GM23338 (cell line): ENCODE data around the gene STON2. TPM values are rescaled to one million over a fixed set of nuclear protein-coding genes. Genes with fewer than 3 reads are reported as not detected.

Source experiments
- ATAC-seq: fragments of 200-7000 bp; cut with Tn5 transposase; 3 replicates; pipeline ENCODE4 v1.9.1; 2020
- DNase-seq: peaks from one replicate; pipeline ENCODE4 v3.0.0-alpha.2; 2015; ENCODE audit warnings: low spot score
- H2AFZ ChIP-seq: fragments of 200-600 bp; sonication (generic); 2 replicates; pipeline ENCODE4 v1.8.0; 2016; ENCODE audit warnings: antibody characterized with exemption, mild to moderate bottlenecking, moderate library complexity
- H3F3A ChIP-seq: fragments of 200-600 bp; sonication (generic); replicated peaks from 2 replicates; pipeline ENCODE4 v1.8.0; 2017; ENCODE audit warnings: antibody characterized with exemption, mixed run types, low read depth
- H3K27ac ChIP-seq: fragments of 200-600 bp; sonication (generic); 2 replicates; pipeline ENCODE4 v1.6.1; 2016; ENCODE audit warnings: low read depth
- H3K27me3 ChIP-seq: fragments of 200-600 bp; sonication (generic); 2 replicates; pipeline ENCODE4 v1.8.0; 2016; ENCODE audit warnings: mild to moderate bottlenecking, mixed run types, moderate library complexity; ENCODE audit not compliant: insufficient read depth
- H3K36me3 ChIP-seq: fragments of 200-600 bp; sonication (generic); 2 replicates; pipeline ENCODE4 v1.8.0; 2016; ENCODE audit warnings: mild to moderate bottlenecking; ENCODE audit not compliant: insufficient read depth
- H3K4me1 ChIP-seq: fragments of 200-600 bp; sonication (generic); 2 replicates; pipeline ENCODE4 v1.8.0; 2016; ENCODE audit warnings: mild to moderate bottlenecking, moderate library complexity; ENCODE audit not compliant: insufficient read depth
- H3K4me2 ChIP-seq: fragments of 200-600 bp; sonication (generic); 2 replicates; pipeline ENCODE4 v1.7.1; 2017; ENCODE audit warnings: mixed run types
- H3K4me3 ChIP-seq: fragments of 200-600 bp; sonication (generic); 2 replicates; pipeline ENCODE4 v1.6.1; 2016; ENCODE audit warnings: mixed run types
- H3K79me2 ChIP-seq: fragments of 200-600 bp; sonication (generic); replicated peaks from 2 replicates; pipeline ENCODE4 v1.8.0; 2017; ENCODE audit warnings: mild to moderate bottlenecking; ENCODE audit not compliant: insufficient read depth
- H3K9me2 ChIP-seq: fragments of 200-600 bp; sonication (generic); 2 replicates; pipeline ENCODE4 v1.8.0; 2017; ENCODE audit not compliant: insufficient read depth
- H4K20me1 ChIP-seq: fragments of 200-600 bp; sonication (generic); replicated peaks from 2 replicates; pipeline ENCODE4 v1.8.0; 2017; ENCODE audit warnings: mild to moderate bottlenecking; ENCODE audit not compliant: insufficient read depth
- H3K27ac Mint-ChIP-seq: 2 replicates; pipeline ENCODE4 v1.8.0; 2020; ENCODE audit warnings: inconsistent platforms, mild to moderate bottlenecking, moderate library complexity, mixed read lengths
- H3K27me3 Mint-ChIP-seq: 3 replicates; pipeline ENCODE4 v1.8.0; 2022; ENCODE audit warnings: low read depth, mild to moderate bottlenecking, moderate library complexity, mixed read lengths, inconsistent platforms; ENCODE audit not compliant: insufficient read depth, poor library complexity
- H3K36me3 Mint-ChIP-seq: 3 replicates; pipeline ENCODE4 v1.8.0; 2021; ENCODE audit warnings: low read depth, mild to moderate bottlenecking, inconsistent platforms, moderate library complexity, mixed read lengths
- H3K4me1 Mint-ChIP-seq: 3 replicates; pipeline ENCODE4 v1.8.0; 2020; ENCODE audit warnings: mild to moderate bottlenecking, inconsistent platforms, mixed read lengths
- H3K4me3 Mint-ChIP-seq: 3 replicates; pipeline ENCODE4 v1.8.0; 2021; ENCODE audit warnings: moderate library complexity, mild to moderate bottlenecking, inconsistent platforms, mixed read lengths
- H3K9me3 Mint-ChIP-seq: 3 replicates; pipeline ENCODE4 v1.8.0; 2020; ENCODE audit warnings: moderate library complexity, mild to moderate bottlenecking, inconsistent platforms, mixed read lengths
- CREB1 ChIP-seq: fragments of 250-450 bp; sonication (Bioruptor Pico); IDR thresholded peaks from 2 replicates; pipeline ENCODE4 v1.5.0; 2020; ENCODE audit warnings: low read depth, mild to moderate bottlenecking, moderate library complexity
- JUNB ChIP-seq: IDR thresholded peaks from one replicate; pipeline ENCODE4 v1.6.1; 2016; ENCODE audit warnings: antibody characterized with exemption; ENCODE audit not compliant: unreplicated experiment
- POLR2AphosphoS5 ChIP-seq: IDR thresholded peaks from 2 replicates; pipeline ENCODE4 v1.6.1; 2016; ENCODE audit warnings: antibody characterized with exemption, low read depth
- ZNF114 ChIP-seq: fragments of 250-450 bp; sonication (Bioruptor Pico); IDR thresholded peaks from 2 replicates; pipeline ENCODE4 v1.5.0; 2020; ENCODE audit warnings: mild to moderate bottlenecking, moderate library complexity
- ZNF331 ChIP-seq: fragments of 250-450 bp; sonication (Bioruptor Pico); IDR thresholded peaks from 2 replicates; pipeline ENCODE4 v1.5.0; 2020; ENCODE audit warnings: low read depth, mild to moderate bottlenecking, moderate library complexity
- polyA plus RNA-seq: library from polyadenylated mRNA; unstranded; fragments of >200 nt; fragmentation: Nextera tagmentation; extraction: Ambion mirVana; gene quantifications from 2 replicates; pipeline ENCODE4 v1.2.1, GENCODE V29; 2016
- total RNA-seq: library from RNA; depleted of rRNA; stranded (reverse); fragments of >200 nt; shearing (Covaris generic); gene quantifications from 2 replicates; pipeline ENCODE4 v1.2.3, GENCODE V29; 2014
- TF ChIP-seq, protein P1 (sequence below): fragments of 250-450 bp; sonication (Bioruptor Pico); IDR thresholded peaks from 2 replicates; pipeline ENCODE4 v1.5.0; 2020; ENCODE audit warnings: mild to moderate bottlenecking, moderate library complexity
- TF ChIP-seq, protein P2 (sequence below): IDR thresholded peaks from one replicate; pipeline ENCODE4 v1.6.1; 2018; ENCODE audit warnings: antibody characterized with exemption; ENCODE audit not compliant: unreplicated experiment
- TF ChIP-seq, protein P3 (sequence below), 2 experiments: fragments of 200-600 bp in 1 of 2; sonication (generic) in 1 of 2; conservative IDR thresholded peaks; 2 replicates each; pipeline versions ENCODE4 v1.5.1 to v1.6.1; 2016 to 2017; ENCODE audit warnings: antibody characterized with exemption in 2 of 2, low read depth in 2 of 2, mild to moderate bottlenecking in 2 of 2, moderate library complexity in 1 of 2

Gene STON2
- total and polyA plus RNA-seq, 2 experiments from 2014 or later, result 8.2 to 71.0 TPM

DNA sequence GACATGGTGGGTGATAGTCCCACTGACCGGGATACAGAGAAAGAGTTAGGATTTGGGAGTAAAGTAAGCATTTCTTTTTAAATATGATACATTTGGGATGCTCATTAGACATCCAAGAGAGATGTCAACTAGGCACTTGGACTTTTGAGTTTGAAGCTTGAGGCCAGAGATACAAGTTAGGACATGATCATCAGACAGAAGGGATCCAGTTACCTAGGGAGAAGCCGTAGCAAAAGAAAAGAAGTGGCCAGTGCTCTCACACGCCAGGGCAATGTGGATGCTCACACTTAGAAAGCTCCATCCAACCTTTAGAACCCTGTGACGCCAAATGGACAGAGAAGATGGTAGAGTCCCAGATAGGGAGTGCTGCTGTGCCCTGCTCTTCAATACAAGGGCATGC, 14.0 kb upstream of the STON2 start (continued):
- TF ChIP-seq, protein P1, sequence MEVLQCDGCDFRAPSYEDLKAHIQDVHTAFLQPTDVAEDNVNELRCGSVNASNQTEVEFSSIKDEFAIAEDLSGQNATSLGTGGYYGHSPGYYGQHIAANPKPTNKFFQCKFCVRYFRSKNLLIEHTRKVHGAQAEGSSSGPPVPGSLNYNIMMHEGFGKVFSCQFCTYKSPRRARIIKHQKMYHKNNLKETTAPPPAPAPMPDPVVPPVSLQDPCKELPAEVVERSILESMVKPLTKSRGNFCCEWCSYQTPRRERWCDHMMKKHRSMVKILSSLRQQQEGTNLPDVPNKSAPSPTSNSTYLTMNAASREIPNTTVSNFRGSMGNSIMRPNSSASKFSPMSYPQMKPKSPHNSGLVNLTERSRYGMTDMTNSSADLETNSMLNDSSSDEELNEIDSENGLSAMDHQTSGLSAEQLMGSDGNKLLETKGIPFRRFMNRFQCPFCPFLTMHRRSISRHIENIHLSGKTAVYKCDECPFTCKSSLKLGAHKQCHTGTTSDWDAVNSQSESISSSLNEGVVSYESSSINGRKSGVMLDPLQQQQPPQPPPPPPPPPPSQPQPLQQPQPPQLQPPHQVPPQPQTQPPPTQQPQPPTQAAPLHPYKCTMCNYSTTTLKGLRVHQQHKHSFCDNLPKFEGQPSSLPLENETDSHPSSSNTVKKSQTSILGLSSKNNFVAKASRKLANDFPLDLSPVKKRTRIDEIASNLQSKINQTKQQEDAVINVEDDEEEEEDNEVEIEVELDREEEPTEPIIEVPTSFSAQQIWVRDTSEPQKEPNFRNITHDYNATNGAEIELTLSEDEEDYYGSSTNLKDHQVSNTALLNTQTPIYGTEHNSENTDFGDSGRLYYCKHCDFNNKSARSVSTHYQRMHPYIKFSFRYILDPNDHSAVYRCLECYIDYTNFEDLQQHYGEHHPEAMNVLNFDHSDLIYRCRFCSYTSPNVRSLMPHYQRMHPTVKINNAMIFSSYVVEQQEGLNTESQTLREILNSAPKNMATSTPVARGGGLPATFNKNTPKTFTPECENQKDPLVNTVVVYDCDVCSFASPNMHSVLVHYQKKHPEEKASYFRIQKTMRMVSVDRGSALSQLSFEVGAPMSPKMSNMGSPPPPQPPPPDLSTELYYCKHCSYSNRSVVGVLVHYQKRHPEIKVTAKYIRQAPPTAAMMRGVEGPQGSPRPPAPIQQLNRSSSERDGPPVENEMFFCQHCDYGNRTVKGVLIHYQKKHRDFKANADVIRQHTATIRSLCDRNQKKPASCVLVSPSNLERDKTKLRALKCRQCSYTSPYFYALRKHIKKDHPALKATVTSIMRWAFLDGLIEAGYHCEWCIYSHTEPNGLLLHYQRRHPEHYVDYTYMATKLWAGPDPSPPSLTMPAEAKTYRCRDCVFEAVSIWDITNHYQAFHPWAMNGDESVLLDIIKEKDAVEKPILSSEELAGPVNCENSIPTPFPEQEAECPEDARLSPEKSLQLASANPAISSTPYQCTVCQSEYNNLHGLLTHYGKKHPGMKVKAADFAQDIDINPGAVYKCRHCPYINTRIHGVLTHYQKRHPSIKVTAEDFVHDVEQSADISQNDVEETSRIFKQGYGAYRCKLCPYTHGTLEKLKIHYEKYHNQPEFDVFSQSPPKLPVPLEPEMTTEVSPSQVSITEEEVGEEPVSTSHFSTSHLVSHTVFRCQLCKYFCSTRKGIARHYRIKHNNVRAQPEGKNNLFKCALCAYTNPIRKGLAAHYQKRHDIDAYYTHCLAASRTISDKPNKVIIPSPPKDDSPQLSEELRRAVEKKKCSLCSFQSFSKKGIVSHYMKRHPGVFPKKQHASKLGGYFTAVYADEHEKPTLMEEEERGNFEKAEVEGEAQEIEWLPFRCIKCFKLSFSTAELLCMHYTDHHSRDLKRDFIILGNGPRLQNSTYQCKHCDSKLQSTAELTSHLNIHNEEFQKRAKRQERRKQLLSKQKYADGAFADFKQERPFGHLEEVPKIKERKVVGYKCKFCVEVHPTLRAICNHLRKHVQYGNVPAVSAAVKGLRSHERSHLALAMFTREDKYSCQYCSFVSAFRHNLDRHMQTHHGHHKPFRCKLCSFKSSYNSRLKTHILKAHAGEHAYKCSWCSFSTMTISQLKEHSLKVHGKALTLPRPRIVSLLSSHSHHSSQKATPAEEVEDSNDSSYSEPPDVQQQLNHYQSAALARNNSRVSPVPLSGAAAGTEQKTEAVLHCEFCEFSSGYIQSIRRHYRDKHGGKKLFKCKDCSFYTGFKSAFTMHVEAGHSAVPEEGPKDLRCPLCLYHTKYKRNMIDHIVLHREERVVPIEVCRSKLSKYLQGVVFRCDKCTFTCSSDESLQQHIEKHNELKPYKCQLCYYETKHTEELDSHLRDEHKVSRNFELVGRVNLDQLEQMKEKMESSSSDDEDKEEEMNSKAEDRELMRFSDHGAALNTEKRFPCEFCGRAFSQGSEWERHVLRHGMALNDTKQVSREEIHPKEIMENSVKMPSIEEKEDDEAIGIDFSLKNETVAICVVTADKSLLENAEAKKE (CRISPR knock-in tag), result no peak
- TF ChIP-seq ZNF114 (CRISPR knock-in tag) (no peak), CREB1 (no peak), ZNF331 (CRISPR knock-in tag) (no peak)
- TF ChIP-seq, protein P2, sequence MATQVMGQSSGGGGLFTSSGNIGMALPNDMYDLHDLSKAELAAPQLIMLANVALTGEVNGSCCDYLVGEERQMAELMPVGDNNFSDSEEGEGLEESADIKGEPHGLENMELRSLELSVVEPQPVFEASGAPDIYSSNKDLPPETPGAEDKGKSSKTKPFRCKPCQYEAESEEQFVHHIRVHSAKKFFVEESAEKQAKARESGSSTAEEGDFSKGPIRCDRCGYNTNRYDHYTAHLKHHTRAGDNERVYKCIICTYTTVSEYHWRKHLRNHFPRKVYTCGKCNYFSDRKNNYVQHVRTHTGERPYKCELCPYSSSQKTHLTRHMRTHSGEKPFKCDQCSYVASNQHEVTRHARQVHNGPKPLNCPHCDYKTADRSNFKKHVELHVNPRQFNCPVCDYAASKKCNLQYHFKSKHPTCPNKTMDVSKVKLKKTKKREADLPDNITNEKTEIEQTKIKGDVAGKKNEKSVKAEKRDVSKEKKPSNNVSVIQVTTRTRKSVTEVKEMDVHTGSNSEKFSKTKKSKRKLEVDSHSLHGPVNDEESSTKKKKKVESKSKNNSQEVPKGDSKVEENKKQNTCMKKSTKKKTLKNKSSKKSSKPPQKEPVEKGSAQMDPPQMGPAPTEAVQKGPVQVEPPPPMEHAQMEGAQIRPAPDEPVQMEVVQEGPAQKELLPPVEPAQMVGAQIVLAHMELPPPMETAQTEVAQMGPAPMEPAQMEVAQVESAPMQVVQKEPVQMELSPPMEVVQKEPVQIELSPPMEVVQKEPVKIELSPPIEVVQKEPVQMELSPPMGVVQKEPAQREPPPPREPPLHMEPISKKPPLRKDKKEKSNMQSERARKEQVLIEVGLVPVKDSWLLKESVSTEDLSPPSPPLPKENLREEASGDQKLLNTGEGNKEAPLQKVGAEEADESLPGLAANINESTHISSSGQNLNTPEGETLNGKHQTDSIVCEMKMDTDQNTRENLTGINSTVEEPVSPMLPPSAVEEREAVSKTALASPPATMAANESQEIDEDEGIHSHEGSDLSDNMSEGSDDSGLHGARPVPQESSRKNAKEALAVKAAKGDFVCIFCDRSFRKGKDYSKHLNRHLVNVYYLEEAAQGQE, result no peak

DNA sequence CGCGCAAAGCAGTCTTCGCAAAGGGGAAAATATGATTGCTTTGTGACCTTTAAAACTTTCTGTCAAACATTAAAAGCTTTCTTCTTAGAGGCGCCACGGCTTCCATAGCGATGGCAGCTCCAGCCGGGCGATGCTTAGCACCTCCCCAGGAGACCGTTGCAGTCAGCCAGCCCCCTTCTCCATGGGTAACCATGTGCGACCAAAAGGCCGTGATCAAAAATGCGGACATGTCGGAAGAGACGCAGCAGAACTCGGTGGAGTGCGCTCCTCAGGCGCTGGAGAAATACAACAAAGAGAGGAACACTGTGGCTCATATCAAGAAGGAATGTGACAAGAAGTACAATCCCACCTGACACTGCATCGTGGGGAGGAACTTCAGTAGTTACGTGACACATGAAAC, 12.7 kb upstream of the STON2 start:
- H3K36me3 Mint-ChIP-seq, result peaks cover 13% of the 10 kb centered on the region
- H3K4me3 ChIP-seq, result no peak overlapping the region
- no peak for ATAC-seq
- TF ChIP-seq ZNF114 (CRISPR knock-in tag) (no peak), ZNF331 (CRISPR knock-in tag) (no peak), JUNB (no peak), POLR2AphosphoS5 (no peak)
- TF ChIP-seq, protein P2, result no peak
- TF ChIP-seq, protein P3, sequence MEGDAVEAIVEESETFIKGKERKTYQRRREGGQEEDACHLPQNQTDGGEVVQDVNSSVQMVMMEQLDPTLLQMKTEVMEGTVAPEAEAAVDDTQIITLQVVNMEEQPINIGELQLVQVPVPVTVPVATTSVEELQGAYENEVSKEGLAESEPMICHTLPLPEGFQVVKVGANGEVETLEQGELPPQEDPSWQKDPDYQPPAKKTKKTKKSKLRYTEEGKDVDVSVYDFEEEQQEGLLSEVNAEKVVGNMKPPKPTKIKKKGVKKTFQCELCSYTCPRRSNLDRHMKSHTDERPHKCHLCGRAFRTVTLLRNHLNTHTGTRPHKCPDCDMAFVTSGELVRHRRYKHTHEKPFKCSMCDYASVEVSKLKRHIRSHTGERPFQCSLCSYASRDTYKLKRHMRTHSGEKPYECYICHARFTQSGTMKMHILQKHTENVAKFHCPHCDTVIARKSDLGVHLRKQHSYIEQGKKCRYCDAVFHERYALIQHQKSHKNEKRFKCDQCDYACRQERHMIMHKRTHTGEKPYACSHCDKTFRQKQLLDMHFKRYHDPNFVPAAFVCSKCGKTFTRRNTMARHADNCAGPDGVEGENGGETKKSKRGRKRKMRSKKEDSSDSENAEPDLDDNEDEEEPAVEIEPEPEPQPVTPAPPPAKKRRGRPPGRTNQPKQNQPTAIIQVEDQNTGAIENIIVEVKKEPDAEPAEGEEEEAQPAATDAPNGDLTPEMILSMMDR (conservative IDR thresholded peaks at IDR 0.05; ENCODE audit: low read depth in 2 of 2), result no peak

More for the DNA sequence above, 12.7 kb upstream of the STON2 start:
- Mint-ChIP-seq H3K4me1 (peaks cover 4% of the 10 kb centered on the region; the same call in 2 of the 3 replicates), H3K27ac (no peak overlapping the region), H3K9me3 (no peaks in the 10 kb centered on the region; the same call in 1 of the 3 replicates), H3K27me3 (no peaks in the 10 kb centered on the region), H3K4me3 (no peak overlapping the region)
- no peaks in the 10 kb centered on the region for H3K27me3 ChIP-seq
- H3K27ac ChIP-seq, result no peak overlapping the region
- no peaks in the 10 kb centered on the region for H3K4me1 ChIP-seq
- no peaks in the 10 kb centered on the region for H4K20me1 ChIP-seq
- DNase-seq, result no peak
- no peaks in the 10 kb centered on the region for H3K36me3 ChIP-seq
- H3K79me2 ChIP-seq, result peaks cover 26% of the 10 kb centered on the region
- 0 out of 2 replicates have a peak, but pooled peaks cover 5% of the 10 kb centered on the region for H3K9me2 ChIP-seq
- H3F3A ChIP-seq, result no peaks in the 10 kb centered on the region
- no peak overlapping the region for H2AFZ ChIP-seq
- no peak overlapping the region for H3K4me2 ChIP-seq
